Activated T-cell treated with anti-CD3 and anti-CD28 coated beads, Interleukin-2, amount 50 U/mL, for 48 hours (primary cell): Measurements from ENCODE around the gene EIF2S3.
"Not testable (repeated sequence)": the region's sequence is repeated elsewhere in the genome, so short reads cannot be mapped to it uniquely, and the experiment has no call there.

Experiments
- DNase-seq, 2 experiments: peaks; one replicate each; pipeline ENCODE4 v3.0.0-alpha.2; 2020

EIF2S3 gene

GRCh38 chrX:24054182-24055042 lies at the start of gene EIF2S3:
Gene EIF2S3 (plus strand): TSS chrX:24054956. CDS start chrX:24054969, 13 bp downstream.
- DNase-seq = peak; percentile 91

GRCh38 chrX:24005028-24005427 lies 49.7 kb upstream of the EIF2S3 start:
- no peak for DNase-seq

GRCh38 chrX:24005867-24006266 lies 48.9 kb upstream of the EIF2S3 start:
- DNase-seq = no peak

- DNase-seq = no peak
Observed at GRCh38 chrX:24012266-24012665, 42.5 kb upstream of the EIF2S3 start.

GRCh38 chrX:24014388-24015018 lies 40.3 kb upstream of the EIF2S3 start:
- peak; percentile 59 to 66 for DNase-seq

GRCh38 chrX:24017674-24018073 lies 37.1 kb upstream of the EIF2S3 start:
- no peak for DNase-seq

GRCh38 chrX:24018809-24019208 lies 35.9 kb upstream of the EIF2S3 start:
- no peak for DNase-seq

GRCh38 chrX:24019448-24019847 lies 35.3 kb upstream of the EIF2S3 start:
- DNase-seq = no peak

- DNase-seq = no peak
Observed at GRCh38 chrX:24020306-24020876, 34.4 kb upstream of the EIF2S3 start.

GRCh38 chrX:24023544-24023943 lies 31.2 kb upstream of the EIF2S3 start:
- no peak for DNase-seq

- DNase-seq = no peak
Observed at GRCh38 chrX:24023972-24024669, 30.6 kb upstream of the EIF2S3 start.

GRCh38 chrX:24024819-24025740 lies 29.7 kb upstream of the EIF2S3 start:
- peak; percentile 85 to 88 for DNase-seq

- DNase-seq = no peak
Observed at GRCh38 chrX:24025741-24026403, 28.9 kb upstream of the EIF2S3 start.

- no peak for DNase-seq
Observed at GRCh38 chrX:24026432-24026831, 28.3 kb upstream of the EIF2S3 start.

- no peak for DNase-seq
Observed at GRCh38 chrX:24027086-24027485, 27.7 kb upstream of the EIF2S3 start, which contains the start of gene KLHL15. Gene KLHL15 (minus strand): TSS chrX:24027186. CDS start chrX:24006693, 20,493 bp downstream.

- DNase-seq = no peak
Observed at GRCh38 chrX:24027985-24028384, 26.8 kb upstream of the EIF2S3 start.

GRCh38 chrX:24030597-24030996 lies 24.2 kb upstream of the EIF2S3 start:
- DNase-seq = no peak

GRCh38 chrX:24034485-24034884 lies 20.3 kb upstream of the EIF2S3 start:
- DNase-seq = no peak

- no peak for DNase-seq
Observed at GRCh38 chrX:24037729-24038128, 17.0 kb upstream of the EIF2S3 start.

GRCh38 chrX:24046060-24046459 lies 8.7 kb upstream of the EIF2S3 start:
- DNase-seq = not testable (repeated sequence)

GRCh38 chrX:24049643-24050042 lies 5.1 kb upstream of the EIF2S3 start:
- DNase-seq = not testable (repeated sequence)
